ENCODE results near the gene CARNS1. TPM values are rescaled to one million over a fixed set of nuclear protein-coding genes. Genes with fewer than 3 reads are reported as not detected.

The CARNS1 gene
- total and polyA plus RNA-seq, 9 of the 15 experiments (the other 6 are each of a cell fraction or from before 2014, with no cell fraction given): 0.01 to 0.18 (median 0.06) TPM; not detected in 3

- peaks cover 6% of the 10 kb centered on the region for H3K36me3 ChIP-seq (ENCODE audit: control insufficient read depth, insufficient read depth, low read length)
- ATAC-seq: no peak
- H3K9me3 ChIP-seq (replicated peaks; ENCODE audit: control insufficient read depth, insufficient read depth, low read depth, low read length): no peaks in the 10 kb centered on the region
- TF ChIP-seq USF2 (CRISPR knock-in tag; IDR thresholded peaks at IDR 0.05): no peak
- TF ChIP-seq GATAD2B (IDR thresholded peaks at IDR 0.05; ENCODE audit: borderline replicate concordance): no peak
- no peak for TF ChIP-seq THAP7 (CRISPR knock-in tag; IDR thresholded peaks at IDR 0.05)
- no peak for TF ChIP-seq ZC3H11A (IDR thresholded peaks at IDR 0.05; ENCODE audit: low read depth, low read length)
- peak; percentile 21; the same call in 1 of the 2 replicates for TF ChIP-seq POLR2G (IDR thresholded peaks at IDR 0.05; ENCODE audit: low read depth, low read length)
- no peak for TF ChIP-seq GTF2E2 (tag; IDR thresholded peaks at IDR 0.05)
- H3K9me1 ChIP-seq (ENCODE audit: control insufficient read depth, insufficient read depth, low read length): no peaks in the 10 kb centered on the region
- BruUV-seq (replicated peaks): no TSS peak
- no peak overlapping the region for H3K4me2 ChIP-seq (ENCODE audit: insufficient read depth, low read length)
- POLR2A ChIA-PET: interaction anchor here (0.6 to 1.2 kb wide), 3 partner anchors 10 to 96 kb away, joined by 3 to 4 read pairs (median 3); no protein-coding TSS in a partner anchor
- peaks cover 17 to 81% of the 10 kb centered on the region in 2 experiments for H3K4me1 ChIP-seq (replicated peaks in 1 of 2; ENCODE audit: control insufficient read depth in 2 of 2, insufficient read depth in 2 of 2, low read length in 2 of 2)
- no peak for DNase-seq (ENCODE audit: extremely low read depth in 1 of 4, low spot score in 3 of 4)
- no peak overlapping the region for H2AFZ ChIP-seq (ENCODE audit: low read depth, low read length)
- no peak overlapping the region for H3K4me3 ChIP-seq
- CTCF ChIA-PET (ENCODE audit: low intra/inter-chr PET ratio): no interaction called here
- intact Hi-C loops (cut with micrococcal nuclease) (no loop called here), in situ Hi-C loops (cut with MboI) (no loop called here)
- no peak overlapping the region for H3K27ac ChIP-seq (ENCODE audit: extremely low read depth, low read depth, low read length)
- no peaks in the 10 kb centered on the region for H4K20me1 ChIP-seq (replicated peaks; ENCODE audit: control insufficient read depth, insufficient read depth, low read length)
- H3K27me3 ChIP-seq (ENCODE audit: control insufficient read depth in 2 of 2, insufficient read depth in 2 of 2, low read length in 2 of 2): no peaks in the 10 kb centered on the region
- peaks cover 14% of the 10 kb centered on the region for H3K79me2 ChIP-seq (ENCODE audit: control insufficient read depth, insufficient read depth, low read length)
- peak overlapping the region in 1 of 2 experiments; percentile 75; a peak in 1 of 4 replicates for H3K9ac ChIP-seq (ENCODE audit: insufficient read depth in 1 of 2, low read depth in 2 of 2, low read length in 2 of 2)
- 96% methylated on average over 6 of the region's 6 CpGs for WGBS (ENCODE audit: insufficient coverage, low coverage, missing lambda C conversion rate)
- no peak for FAIRE-seq
Measured at GRCh38 chr11:67405196-67405567, 10.3 kb upstream of the CARNS1 start.

Data from K562 (cell line).